Embryonic facial prominence (tissue), 1 donor: ENCODE results near the gene MRPL18.
A peak's percentile ranks its signal among the peaks of the same experiment; 100 is the strongest.
"Not testable (repeated sequence)": the region's sequence is repeated elsewhere in the genome, so short reads cannot be mapped to it uniquely, and the experiment has no call there.

Source experiments
- DNase-seq: peaks from one replicate; pipeline ENCODE4 v3.0.0-alpha.2; 2016; ENCODE audit errors: extremely low spot score

MRPL18 gene

DNA sequence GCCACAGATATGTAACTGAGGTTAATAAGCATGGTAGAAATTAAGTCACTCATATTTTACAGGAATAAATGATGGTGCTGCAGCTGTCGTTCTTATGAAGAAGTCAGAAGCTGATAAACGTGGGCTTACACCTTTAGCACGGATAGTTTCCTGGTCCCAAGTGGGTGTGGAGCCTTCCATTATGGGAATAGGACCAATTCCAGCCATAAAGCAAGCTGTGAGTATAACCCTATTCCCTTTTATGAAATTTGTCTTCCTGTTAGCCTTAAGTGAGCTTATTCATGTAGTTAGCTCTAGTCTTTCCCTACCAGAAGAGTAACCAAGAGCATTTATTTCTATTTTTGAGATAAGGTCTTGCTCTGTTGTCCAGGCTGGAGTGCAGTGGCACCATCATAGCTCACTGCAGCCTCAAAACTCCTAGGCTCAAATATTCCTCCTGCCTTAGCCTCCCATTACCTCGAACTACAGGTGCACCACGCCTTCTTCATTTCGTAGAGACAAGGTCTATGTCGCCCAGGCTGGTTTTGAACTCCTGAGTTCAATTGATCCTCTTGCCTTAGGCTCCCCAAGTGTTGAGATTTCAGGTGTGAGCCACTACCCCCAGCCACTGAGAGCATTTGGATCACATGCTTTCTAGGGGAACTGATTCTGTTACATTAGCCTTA lies 12.9 kb upstream of the MRPL18 start:
- no peak for DNase-seq

DNA sequence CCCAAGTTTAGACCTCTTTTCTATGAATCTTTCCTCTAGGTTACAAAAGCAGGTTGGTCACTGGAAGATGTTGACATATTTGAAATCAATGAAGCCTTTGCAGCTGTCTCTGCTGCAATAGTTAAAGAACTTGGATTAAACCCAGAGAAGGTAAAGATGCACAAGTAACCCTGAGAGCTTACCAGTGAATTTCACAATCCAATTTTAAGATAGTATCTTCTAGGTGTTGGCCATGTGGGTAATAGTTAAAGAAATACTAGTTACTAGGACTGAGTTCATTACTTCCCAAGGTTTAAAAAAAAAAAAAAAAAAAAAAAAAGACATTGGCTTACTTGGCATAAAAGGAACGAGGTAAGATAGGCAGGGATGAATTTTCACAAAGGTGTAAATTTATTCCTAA lies 12.1 kb upstream of the MRPL18 start:
- no peak for DNase-seq

DNA sequence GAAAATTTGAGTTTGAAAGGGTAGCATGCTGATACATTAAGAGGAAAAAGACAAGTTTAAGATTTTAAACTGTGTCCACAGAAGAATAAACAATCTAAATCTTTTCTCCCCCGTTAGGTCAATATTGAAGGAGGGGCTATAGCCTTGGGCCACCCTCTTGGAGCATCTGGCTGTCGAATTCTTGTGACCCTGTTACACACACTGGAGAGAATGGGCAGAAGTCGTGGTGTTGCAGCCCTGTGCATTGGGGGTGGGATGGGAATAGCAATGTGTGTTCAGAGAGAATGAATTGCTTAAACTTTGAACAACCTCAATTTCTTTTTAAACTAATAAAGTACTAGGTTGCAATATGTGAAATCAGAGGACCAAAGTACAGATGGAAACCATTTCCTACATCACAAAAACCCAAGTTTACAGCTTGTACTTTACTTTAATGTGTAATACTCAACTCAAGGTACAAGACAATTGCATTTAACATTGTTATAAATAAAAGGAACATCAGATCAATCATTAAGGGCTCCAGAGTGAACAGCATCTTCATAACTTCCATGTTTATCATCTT lies 11.6 kb upstream of the MRPL18 start:
- no peak for DNase-seq

DNA sequence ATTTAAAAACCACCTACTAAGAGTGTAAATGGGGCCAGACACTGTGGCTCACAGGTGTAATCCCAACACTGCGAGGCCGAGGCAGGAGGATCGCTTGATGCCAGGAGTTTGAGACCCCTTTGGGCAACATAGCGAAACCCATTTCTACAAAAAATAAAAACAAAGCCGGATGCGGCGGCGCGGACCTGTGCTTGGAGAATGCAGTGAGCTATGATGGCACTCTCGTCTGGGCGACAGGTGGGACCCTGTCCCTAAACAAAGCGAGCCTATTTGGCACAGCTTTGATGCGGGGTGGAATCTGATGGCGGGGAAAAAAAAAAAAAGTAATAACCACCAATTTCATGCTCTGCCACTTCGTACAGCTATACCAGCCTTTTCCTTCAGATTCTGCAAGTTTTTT lies 2.0 kb upstream of the MRPL18 start:
- DNase-seq, result no peak

DNA sequence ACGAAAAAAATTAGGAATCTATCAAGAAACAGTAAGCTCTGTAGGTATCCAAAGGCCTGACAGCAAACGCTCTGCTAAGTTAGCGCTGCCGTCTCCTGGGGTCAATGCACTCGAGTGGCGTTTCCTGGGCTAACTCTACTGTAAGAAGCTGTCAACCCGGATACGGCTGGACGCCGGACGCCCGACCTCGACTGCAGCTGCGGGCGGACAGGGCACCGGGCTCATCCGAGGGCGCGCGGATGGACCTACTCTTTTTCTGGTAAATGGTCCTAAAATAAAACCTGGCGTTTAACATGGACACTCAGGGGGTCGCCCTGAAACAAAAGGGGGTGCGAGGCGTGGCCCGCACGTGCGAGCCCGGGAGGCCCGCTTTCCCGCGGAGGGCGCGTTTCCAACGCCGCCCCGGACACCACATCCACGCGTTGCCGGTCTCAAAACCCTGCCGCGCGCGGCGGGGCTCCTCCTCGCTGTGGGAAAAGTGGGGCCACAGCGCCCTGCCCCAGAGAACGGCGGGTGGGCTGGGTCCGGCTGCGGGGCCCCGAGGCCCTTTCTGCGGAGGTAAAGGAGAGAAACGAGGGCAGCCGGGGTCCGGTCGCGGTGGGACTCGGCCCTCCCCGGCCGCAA lies 1.4 kb upstream of the MRPL18 start:
- no peak for DNase-seq

DNA sequence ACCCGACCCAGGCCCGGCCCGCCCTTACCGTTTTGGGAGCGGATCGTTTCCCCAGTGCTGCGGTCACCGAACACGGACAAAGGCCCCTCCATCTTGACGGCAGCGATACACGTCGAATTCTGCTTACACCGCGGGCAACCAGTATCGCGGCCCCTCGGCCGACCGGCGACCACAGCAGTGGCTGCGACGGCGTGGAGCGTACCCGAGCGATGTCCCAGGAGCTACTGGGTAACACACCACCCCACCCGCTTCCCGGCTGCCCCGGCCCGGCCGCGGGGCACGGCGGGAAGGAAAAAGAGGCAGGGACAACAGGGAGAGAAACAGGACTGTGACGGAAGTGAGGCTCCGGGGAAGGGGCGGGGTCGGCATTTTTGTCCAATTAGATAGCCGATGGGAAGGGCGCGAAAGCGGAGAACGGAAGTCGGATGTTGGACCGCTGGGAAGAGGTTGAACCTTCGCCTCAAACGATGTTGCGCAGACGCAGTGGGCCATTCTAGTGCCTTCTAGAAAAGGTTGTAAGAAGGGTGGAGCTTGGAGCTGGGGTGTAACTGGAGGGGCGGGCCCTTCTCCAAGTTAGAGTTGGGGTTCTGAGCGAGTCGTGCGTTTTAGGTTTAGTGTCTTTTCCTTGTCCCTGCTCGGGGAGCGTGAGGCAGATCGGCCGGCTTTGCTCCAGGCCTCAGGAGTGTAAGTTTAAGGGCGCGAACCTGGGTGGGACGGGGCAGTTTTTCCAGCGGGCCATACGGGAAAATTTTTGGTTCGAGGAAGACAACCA lies 704 bp upstream of the MRPL18 start, which contains the start of gene TCP1:
TSS of gene TCP1 (minus strand) at position 226 of the 772 bp plus-strand sequence. CDS start at position 92, 134 bp downstream.
- peak; percentile 99 for DNase-seq

DNA sequence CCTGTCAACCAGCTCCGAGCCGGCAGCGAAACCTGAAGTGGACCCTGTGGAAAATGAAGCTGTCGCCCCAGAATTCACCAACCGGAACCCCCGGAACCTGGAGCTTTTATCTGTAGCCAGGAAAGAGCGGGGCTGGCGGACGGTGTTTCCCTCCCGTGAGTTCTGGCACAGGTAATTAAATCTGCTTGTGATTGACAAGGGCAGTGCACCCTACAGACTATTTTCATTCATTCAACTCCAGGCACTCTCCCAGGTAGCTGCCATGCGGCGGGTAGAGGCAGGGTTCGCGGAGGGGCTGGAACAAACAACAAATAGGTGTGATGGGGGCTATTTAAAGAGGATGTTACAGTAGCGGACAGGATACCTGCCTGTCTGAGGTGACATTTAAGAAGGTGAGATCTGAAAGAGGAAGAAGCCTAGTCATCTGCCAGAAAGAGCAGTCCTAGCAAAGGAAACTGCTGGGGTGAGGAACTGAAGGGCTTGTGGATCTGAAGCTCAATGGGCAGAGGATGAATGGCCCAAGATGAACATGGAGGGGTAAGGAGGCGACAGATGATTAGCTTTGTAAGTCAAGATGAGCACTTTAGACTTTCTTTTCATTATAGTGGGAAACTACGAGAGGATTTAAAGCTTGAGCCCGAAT lies 810 bp downstream of the MRPL18 start:
- DNase-seq, result no peak

DNA sequence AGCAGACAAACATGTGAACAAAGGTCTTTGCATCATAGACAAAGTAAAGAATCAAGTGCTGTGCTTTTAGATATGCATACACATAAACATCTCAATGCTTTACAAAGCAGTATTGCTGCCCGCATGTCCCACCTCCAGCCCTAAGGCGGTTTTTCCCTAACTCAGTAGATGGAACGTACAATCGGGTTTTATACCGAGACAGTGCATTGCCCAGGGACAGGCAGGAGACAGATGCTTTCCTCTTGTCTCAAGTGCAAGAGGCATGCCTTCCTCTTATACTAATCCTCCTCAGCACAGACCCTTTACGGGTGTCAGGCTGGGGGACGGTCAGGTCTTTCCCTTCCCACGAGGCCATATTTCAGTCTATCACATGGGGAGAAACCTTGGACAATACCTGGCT lies 4.7 kb downstream of the MRPL18 start:
- not testable (repeated sequence) for DNase-seq

DNA sequence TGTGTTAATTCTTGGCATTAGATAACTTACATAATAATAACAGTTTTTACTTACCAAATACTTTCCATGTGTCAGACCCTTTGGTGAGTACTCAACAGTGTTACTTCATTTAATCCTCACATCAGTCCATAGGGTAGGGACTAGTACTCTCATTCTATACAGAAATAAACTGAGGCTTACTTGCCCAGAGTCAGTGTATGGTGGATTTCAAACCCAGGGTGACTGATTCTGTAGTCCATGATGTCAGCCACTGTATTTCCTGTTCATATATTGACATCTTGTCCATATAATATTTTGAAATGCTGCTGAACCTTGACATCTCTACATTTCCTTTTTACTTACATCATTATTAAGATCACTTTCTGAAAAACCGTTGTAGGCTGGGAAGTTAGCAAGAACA lies 7.3 kb downstream of the MRPL18 start:
- no peak for DNase-seq

DNA sequence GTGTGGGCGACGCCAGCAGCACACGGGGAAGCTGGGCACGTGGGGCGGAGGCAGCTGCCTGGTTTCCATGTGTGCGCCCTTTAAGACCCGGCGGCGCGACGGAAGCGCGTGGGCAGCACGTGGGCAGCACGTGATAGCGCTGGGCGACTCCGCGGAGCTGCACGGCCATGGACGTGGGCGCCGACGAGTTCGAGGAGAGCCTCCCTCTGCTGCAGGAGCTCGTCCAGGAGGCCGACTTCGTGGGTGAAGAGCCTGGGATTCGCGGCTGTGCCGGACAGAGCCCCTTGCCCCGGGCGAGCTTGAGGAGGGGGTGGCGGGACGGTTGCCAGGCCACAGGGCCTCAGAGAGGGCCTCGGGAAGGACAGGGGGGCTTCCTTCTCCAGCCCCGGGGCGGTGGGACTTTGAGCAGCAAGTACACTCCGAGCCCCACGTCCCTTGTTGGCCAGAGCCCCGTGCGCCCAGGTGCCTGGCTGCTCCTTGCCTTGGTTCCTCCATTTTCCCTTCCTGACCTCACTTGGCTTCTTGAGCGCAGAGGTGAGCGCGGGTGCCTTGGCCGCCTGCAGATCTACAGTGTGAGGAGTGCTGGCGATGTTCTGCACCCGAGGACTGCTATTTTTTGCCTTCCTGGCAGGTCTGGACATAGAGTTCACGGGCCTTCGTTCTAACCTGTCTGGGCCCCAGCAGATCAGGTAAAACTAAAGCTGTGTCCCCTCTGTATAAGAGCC lies 10.0 kb downstream of the MRPL18 start, which contains the start of gene PNLDC1:
TSS of gene PNLDC1 (plus strand) at position 136 of the 725 bp plus-strand sequence. CDS start at position 168, 32 bp downstream.
- DNase-seq, result no peak

DNA sequence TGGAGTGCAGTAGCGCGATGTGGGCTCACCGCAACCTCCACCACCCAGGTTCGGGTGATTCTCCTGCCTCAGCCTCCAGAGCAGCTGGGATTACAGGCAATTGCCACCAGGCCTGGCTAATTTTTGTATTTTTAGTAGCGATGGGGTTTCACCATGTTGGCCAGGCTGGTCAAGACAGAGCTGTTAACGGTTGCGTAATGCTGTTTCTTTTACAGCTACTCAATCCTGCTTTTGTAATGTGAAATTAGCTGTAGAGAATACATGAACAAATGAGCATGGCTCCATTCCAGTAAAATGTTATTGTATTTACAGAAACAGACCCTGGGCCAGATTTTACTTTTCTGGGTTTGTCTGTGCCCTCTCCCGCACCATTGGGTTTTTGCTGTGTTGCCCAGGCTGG lies 11.7 kb downstream of the MRPL18 start:
- no peak for DNase-seq

DNA sequence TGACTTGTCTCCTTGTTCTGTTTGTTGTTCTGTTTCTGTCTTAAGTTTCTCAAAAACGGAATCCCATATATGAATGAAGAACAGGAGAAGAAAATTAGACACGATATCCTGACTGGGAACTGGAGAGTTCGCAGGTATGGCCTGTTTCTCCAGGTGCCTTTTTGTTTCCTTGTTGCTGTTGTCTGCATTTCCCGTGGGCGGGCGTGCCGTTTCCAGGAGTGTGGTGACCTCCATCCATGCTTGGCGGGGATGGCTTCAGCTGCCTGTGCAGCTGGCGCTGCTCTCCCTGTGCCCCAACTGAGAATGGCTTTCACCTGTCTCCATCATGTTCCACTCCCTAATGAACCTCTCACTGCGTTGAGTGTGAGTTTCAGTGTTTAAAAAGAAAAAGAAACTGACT lies 14.2 kb downstream of the MRPL18 start:
- no peak for DNase-seq

DNA sequence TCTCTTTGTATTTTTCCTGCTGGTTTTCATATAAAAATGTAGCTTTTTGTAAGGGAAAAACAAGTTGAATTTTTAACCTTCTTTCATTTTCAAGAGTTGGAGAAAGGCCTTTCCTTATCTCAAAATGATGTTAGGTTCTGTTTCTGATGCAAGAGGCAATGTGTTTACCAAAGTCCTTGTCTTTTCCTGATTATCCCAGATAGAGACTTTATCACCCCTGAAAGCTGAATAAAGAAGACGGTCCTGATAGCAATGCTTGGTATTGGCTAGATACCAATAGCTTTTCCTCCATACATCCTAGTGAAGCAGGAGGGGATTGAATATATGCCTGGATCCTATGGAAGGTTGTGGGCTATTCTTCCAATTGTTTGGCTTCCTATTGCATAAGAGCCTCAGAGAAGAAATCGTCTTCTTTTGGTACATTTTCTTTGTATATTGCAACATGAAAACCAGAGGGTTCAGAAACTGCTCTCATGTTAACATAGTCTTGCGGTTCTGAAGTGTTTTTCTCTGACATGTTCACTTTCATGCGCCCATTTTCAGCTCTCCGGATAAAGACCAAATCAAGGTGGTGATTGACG lies 15.3 kb downstream of the MRPL18 start:
- no peak for DNase-seq

DNA sequence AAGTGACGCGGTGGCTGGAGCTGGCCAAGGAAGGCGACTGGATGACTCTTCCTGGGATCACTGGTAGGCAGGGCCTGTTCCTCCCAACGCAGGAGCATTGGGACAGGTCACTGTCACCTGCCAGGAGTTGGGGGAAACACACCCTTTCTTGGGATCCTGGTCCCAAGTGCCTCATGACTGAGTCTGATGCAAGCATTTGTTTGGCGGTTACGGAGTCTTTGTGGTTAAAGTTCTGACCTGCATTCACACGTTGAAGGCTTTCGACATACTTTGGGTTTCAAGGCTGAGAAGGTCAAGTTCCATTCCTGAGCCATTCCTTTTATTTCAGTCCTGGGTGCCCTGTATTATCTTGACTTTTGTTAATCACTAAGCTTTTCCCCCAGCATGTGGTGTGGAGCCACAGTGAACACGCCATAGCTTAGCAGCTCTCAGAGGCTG lies 15.8 kb downstream of the MRPL18 start:
- DNase-seq, result no peak

DNA sequence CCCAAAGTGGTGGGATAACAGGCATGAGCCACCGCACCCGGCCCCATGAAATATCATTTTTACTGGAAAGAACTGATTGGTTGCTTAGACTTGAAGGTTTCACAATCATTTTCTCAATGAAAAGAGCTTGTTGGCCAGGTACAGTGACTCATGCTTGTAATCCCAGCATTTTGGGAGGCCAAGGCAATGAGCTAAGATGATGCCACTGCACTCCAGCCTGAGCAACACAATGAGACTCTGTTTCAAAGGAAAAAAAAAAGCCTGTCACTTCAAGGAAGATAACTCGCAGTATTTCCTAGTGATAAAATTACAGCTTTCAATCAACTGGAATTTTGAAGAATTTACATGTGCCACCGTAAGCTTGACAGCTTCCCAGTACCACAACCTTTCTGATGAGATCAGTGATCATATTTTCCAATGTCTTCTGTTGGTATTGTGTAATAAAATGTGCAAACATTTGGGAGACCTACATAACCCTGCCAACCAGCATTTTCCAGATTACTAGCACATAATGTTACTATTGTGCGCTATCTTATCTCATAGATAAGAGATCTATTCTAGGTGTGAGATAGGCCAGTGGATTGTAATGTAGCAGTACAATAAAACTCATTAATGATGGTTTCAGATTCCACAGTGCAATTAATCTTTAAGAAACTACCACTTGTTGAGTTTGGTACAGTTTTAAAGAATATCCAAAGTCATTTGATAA lies 17.0 kb downstream of the MRPL18 start:
- no peak for DNase-seq

DNA sequence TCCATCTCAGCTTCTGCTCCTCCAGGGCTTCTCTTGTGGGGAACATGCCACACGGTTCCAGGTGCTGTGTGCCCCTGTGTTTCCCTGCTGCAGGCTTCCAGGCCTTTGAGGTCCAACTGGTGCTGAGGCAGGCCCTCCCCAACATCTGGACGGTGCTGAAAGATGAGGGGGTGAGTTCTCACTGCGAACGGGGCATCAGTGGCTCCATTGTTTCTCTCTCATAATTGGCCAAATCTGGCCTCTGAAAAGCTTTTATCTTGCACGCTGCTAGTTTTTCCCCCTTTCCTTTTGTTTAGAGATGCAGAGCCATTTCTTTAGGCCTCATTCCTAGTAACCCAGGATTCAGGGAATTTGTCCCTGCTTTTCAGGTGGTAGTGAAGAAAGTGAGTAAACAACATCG lies 18.4 kb downstream of the MRPL18 start:
- DNase-seq, result no peak

DNA sequence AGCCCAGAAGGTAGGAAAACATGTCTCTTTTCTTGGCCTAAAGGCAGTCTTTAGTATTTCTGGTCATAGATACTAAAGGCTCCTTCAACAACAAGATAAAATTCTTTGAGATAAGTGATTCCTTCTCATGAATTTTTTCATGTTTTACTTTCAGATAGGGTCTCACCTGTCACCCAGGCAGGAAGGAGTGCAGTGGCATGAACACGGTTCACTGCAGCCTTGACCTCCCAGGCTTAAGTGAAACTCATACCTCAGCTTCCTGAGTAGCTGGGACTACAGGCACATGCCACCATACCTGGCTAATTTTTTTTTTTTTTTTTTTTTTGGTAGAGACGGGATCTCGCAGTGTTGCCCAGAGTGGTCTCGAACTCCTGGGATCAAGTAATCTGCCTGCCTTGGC lies 18.9 kb downstream of the MRPL18 start:
- no peak for DNase-seq

DNA sequence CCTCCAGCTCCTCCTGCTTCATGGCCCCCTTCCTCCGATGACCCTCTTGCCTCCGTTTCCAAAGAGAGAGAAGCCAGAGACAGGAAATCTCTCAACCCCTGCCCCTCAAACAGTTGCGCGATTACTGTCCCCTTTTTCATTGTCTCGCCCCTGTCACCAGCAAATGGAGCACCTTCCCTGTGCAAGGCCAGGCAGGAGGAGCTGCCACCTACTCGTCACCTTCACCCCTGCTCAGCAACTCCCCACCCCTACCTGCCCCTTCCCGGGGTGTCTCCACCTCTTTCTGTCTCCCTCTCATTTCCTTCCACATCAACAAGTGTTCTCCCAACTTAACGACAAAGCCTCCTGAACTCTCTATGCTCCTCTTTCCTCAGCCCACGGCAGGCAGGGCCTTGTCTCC lies 23.5 kb downstream of the MRPL18 start:
- no peak for DNase-seq

DNA sequence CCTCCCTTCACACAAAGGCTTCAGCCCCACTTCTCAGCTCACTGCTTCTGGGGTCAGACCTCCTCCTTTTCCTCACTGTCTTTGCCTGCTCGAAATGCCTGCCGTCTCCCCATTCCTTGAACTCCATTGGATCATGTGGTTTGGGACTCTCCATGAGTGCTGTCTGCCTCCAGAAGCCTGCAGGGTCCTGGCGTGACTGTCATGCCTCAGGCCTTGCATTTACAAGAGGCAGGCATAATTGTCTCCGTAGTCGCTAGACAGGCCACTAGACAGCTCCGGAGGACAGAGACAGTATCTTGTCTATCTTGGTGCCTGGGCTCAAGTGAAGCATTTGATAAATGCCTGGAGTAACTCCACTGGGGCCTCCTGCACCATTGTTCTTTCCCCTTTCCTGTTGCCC lies 25.1 kb downstream of the MRPL18 start:
- DNase-seq, result no peak

DNA sequence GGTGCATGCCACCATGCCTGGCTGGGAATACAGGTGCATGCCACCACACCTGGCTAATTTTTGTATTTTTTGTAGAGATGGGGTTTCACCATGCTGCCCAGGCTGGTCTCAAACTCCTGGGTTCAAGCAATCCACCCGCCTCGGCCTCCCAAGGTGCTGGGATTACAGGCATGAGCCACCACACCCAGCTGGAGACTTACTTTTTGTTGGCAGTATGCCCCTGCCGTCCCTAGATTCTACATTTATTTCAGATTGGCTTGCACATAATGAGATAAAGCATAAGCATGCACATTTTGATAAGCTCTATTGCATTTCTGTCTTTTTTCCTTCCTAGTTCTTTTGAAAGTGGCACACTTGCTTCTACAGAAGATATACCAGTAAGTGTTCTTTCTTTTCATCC lies 26.5 kb downstream of the MRPL18 start:
- not testable (repeated sequence) for DNase-seq
